NCI-H2171 treated with DMSO at 0.1 percent for 48 hours (cell line): ENCODE results near the gene ZNF770.

Experiments
- DNase-seq: peaks from one replicate; lab custom pipeline; 2025; lab: John Stamatoyannopoulos, UW

ZNF770 gene

GRCh38 chr15:34988027-34988902 lies at the start of gene ZNF770:
TSS of gene ZNF770 (minus strand) at chr15:34988287. CDS start at chr15:34983434, 4,853 bp downstream.
- peak; percentile 78 for DNase-seq

- no peak for DNase-seq
Measured at GRCh38 chr15:35028235-35028984, 40.3 kb upstream of the ZNF770 start.

- no peak for DNase-seq
Measured at GRCh38 chr15:35023804-35024203, 35.7 kb upstream of the ZNF770 start.

- DNase-seq: no peak
Measured at GRCh38 chr15:35020974-35021373, 32.9 kb upstream of the ZNF770 start.

- DNase-seq: no peak
Measured at GRCh38 chr15:35019404-35020327, 31.6 kb upstream of the ZNF770 start.

- DNase-seq: no peak
Measured at GRCh38 chr15:35014241-35014640, 26.2 kb upstream of the ZNF770 start.

GRCh38 chr15:35013370-35013769 lies 25.3 kb upstream of the ZNF770 start:
- no peak for DNase-seq

- DNase-seq: no peak
Measured at GRCh38 chr15:35007397-35007796, 19.3 kb upstream of the ZNF770 start.

GRCh38 chr15:35005933-35006332 lies 17.8 kb upstream of the ZNF770 start:
- DNase-seq: no peak

GRCh38 chr15:35003928-35004327 lies 15.8 kb upstream of the ZNF770 start:
- no peak for DNase-seq

- peak; percentile 51 for DNase-seq
Measured at GRCh38 chr15:35000511-35000910, 12.4 kb upstream of the ZNF770 start.

GRCh38 chr15:34999906-35000305 lies 11.8 kb upstream of the ZNF770 start:
- no peak for DNase-seq

GRCh38 chr15:34994925-34995324 lies 6.8 kb upstream of the ZNF770 start:
- DNase-seq: no peak

- DNase-seq: no peak
Measured at GRCh38 chr15:34993877-34994276, 5.8 kb upstream of the ZNF770 start.

- DNase-seq: no peak
Measured at GRCh38 chr15:34993412-34993811, 5.3 kb upstream of the ZNF770 start.

GRCh38 chr15:34987609-34988026 lies 469 bp downstream of the ZNF770 start:
- no peak for DNase-seq

- no peak for DNase-seq
Measured at GRCh38 chr15:34986771-34987480, 1.2 kb downstream of the ZNF770 start.

GRCh38 chr15:34986326-34986725 lies 1.8 kb downstream of the ZNF770 start:
- DNase-seq: no peak

- DNase-seq: no peak
Measured at GRCh38 chr15:34984889-34985630, 3.0 kb downstream of the ZNF770 start.

GRCh38 chr15:34976743-34977142 lies 11.3 kb downstream of the ZNF770 start:
- DNase-seq: no peak

- no peak for DNase-seq
Measured at GRCh38 chr15:34976073-34976472, 12.0 kb downstream of the ZNF770 start.
